HCT116 (cell line): Measurements from ENCODE around the gene SLC2A13. TPM values are rescaled to one million over a fixed set of nuclear protein-coding genes. Genes with fewer than 3 reads are reported as not detected.

Source experiments
- ATAC-seq: fragments of 200-7000 bp; cut with Tn5 transposase; 2 replicates; pipeline ENCODE4 v1.9.1; 2020; ENCODE audit warnings: mild to moderate bottlenecking, moderate library complexity
- BruUV-seq: library from RNA; stranded (reverse); fragments of 400-500 nt; replicated peaks from 2 replicates; lab custom pipeline; 2021; lab: Mats Ljungman, UMichigan
- CTCF ChIA-PET: fragments of 300-600 bp; sonication (Branson Sonifier 250); formaldehyde crosslinking; loops from one replicate; lab custom pipeline; 2021; ENCODE audit warnings: antibody characterized with exemption; lab: Charles Lee
- POLR2A ChIA-PET: fragments of 300-600, 350-600 bp; sonication (Branson Sonifier 250); formaldehyde crosslinking; loops from one replicate; lab custom pipeline; 2021; ENCODE audit warnings: antibody characterized with exemption; lab: Charles Lee
- RAD21 ChIA-PET, 2 experiments: fragments of 300-600 bp; sonication (Branson Sonifier 250); formaldehyde crosslinking; loops; one replicate each; lab custom pipeline; 2023; ENCODE audit warnings: low total read pairs in 2 of 2; ENCODE audit not compliant: uncharacterized antibody in 2 of 2, unreplicated experiment in 2 of 2, low non-redundant PET in 1 of 2; lab: Charles Lee
- DNase-seq: peaks from one replicate; pipeline ENCODE4 v3.0.0-alpha.2; 2010; ENCODE audit warnings: low read depth, low spot score
- H2AFZ ChIP-seq: fragments of 200-600 bp; shearing (Covaris generic), sonication (generic); 2 replicates; pipeline ENCODE4 v1.6.1; 2017; ENCODE audit warnings: low read depth, mixed run types, mixed read lengths, antibody characterized with exemption, low read length; ENCODE audit not compliant: poor library complexity, severe bottlenecking
- H3K27ac ChIP-seq: 2 replicates; pipeline ENCODE4 v1.5.1; 2012; ENCODE audit warnings: low read depth, low read length
- H3K27me3 ChIP-seq: fragments of 200-600 bp; sonication (generic); 2 replicates; pipeline ENCODE4 v1.6.1; 2016; ENCODE audit warnings: mixed run types, low read length, mixed read lengths; ENCODE audit not compliant: insufficient read depth
- H3K36me3 ChIP-seq, 2 experiments: fragments of 200-500 bp in 1 of 2; fragments of 200-600 bp in 1 of 2; sonication (Bioruptor generic) in 1 of 2; sonication (generic) in 1 of 2; 2 replicates each; pipeline versions ENCODE4 v1.5.1 to v1.6.1; 2014 to 2016; ENCODE audit warnings: low read length in 2 of 2, inconsistent platforms in 1 of 2, mixed read lengths in 1 of 2, mixed run types in 1 of 2; ENCODE audit not compliant: insufficient read depth in 2 of 2, control insufficient read depth in 1 of 2
- H3K4me1 ChIP-seq, 2 experiments: fragments of 200-600 bp in 1 of 2; sonication (generic) in 1 of 2; 2 replicates each; pipeline versions ENCODE4 v1.5.1 to v1.6.1; 2012 to 2017; ENCODE audit warnings: low read length in 2 of 2, inconsistent platforms in 1 of 2, mild to moderate bottlenecking in 1 of 2, mixed read lengths in 1 of 2, mixed run types in 1 of 2, moderate library complexity in 1 of 2; ENCODE audit not compliant: insufficient read depth in 2 of 2, control insufficient read depth in 1 of 2
- H3K4me2 ChIP-seq: fragments of 200-600 bp; sonication (generic); 2 replicates; pipeline ENCODE4 v1.6.1; 2017; ENCODE audit warnings: mixed run types, low read length, mixed read lengths
- H3K4me3 ChIP-seq, 2 experiments: fragments of 200-600 bp in 1 of 2; sonication (generic) in 1 of 2; replicated peaks in 1 of 2; 2 replicates each; pipeline ENCODE4 v1.5.1; 2011 to 2016; ENCODE audit warnings: low read length in 2 of 2, control low read depth in 1 of 2, low read depth in 1 of 2, mild to moderate bottlenecking in 1 of 2, mixed read lengths in 1 of 2, mixed run types in 1 of 2
- H3K79me2 ChIP-seq: fragments of 200-600 bp; sonication (generic); 2 replicates; pipeline ENCODE4 v1.6.1; 2017; ENCODE audit warnings: mild to moderate bottlenecking, mixed run types, low read length, moderate library complexity, mixed read lengths; ENCODE audit not compliant: insufficient read depth
- H3K9ac ChIP-seq: fragments of 200-600 bp; sonication (generic); 2 replicates; pipeline ENCODE4 v1.6.1; 2016; ENCODE audit warnings: low read length, mixed read lengths
- H3K9me2 ChIP-seq: fragments of 200-600 bp; sonication (generic), shearing (Covaris generic); 2 replicates; pipeline ENCODE4 v1.6.1; 2017; ENCODE audit warnings: mixed run types, mild to moderate bottlenecking, moderate library complexity; ENCODE audit not compliant: insufficient read depth
- H3K9me3 ChIP-seq, 2 experiments: fragments of 200-500 bp in 1 of 2; fragments of 200-600 bp in 1 of 2; sonication (Bioruptor generic) in 1 of 2; sonication (generic) in 1 of 2; 2 replicates each; pipeline ENCODE4 v1.6.1; 2014 to 2017; ENCODE audit warnings: low read length in 2 of 2, mixed read lengths in 2 of 2, inconsistent platforms in 1 of 2, low read depth in 1 of 2, mild to moderate bottlenecking in 1 of 2, mixed run types in 1 of 2, moderate library complexity in 1 of 2; ENCODE audit not compliant: control insufficient read depth in 1 of 2, insufficient read depth in 1 of 2
- H4K20me1 ChIP-seq: fragments of 200-600 bp; sonication (generic), shearing (Covaris generic); 2 replicates; pipeline ENCODE4 v1.6.1; 2017; ENCODE audit warnings: mixed run types, mild to moderate bottlenecking, moderate library complexity; ENCODE audit not compliant: insufficient read depth
- CBX3 ChIP-seq: IDR thresholded peaks from 2 replicates; pipeline ENCODE4 v1.6.1; 2012; ENCODE audit warnings: low read depth
- CEBPB ChIP-seq: IDR thresholded peaks from 2 replicates; pipeline ENCODE4 v1.6.1; 2012; ENCODE audit warnings: low read depth
- EGR1 ChIP-seq: IDR thresholded peaks from 2 replicates; pipeline ENCODE4 v1.6.1; 2012; ENCODE audit warnings: low read depth
- ELF1 ChIP-seq: IDR thresholded peaks from 2 replicates; pipeline ENCODE4 v1.6.1; 2012; ENCODE audit warnings: low read depth, borderline replicate concordance
- EZH2 ChIP-seq: fragments of 200-600 bp; sonication (generic); IDR thresholded peaks from 2 replicates; pipeline ENCODE4 v1.6.1; 2017; ENCODE audit warnings: antibody characterized with exemption, mixed run types
- EZH2phosphoT487 ChIP-seq: fragments of 200-600 bp; IDR thresholded peaks from 2 replicates; pipeline ENCODE4 v1.6.1; 2018; ENCODE audit warnings: antibody characterized with exemption, borderline replicate concordance
- JUND ChIP-seq: IDR thresholded peaks from 2 replicates; pipeline ENCODE4 v1.6.1; 2012
- POLR2AphosphoS5 ChIP-seq: IDR thresholded peaks from 2 replicates; pipeline ENCODE4 v1.6.1; 2011; ENCODE audit warnings: mild to moderate bottlenecking, low read depth, low read length, moderate library complexity
- RAD21 ChIP-seq: IDR thresholded peaks from 2 replicates; pipeline ENCODE4 v1.6.1; 2012; ENCODE audit warnings: low read depth, mild to moderate bottlenecking
- SIN3A ChIP-seq: IDR thresholded peaks from 2 replicates; pipeline ENCODE4 v1.6.1; 2012; ENCODE audit warnings: low read depth
- SP1 ChIP-seq: IDR thresholded peaks from 2 replicates; pipeline ENCODE4 v1.6.1; 2012; ENCODE audit warnings: low read depth
- SRF ChIP-seq: IDR thresholded peaks from 2 replicates; pipeline ENCODE4 v1.6.1; 2012; ENCODE audit warnings: low read depth
- TCF7L2 ChIP-seq: IDR thresholded peaks from 2 replicates; pipeline ENCODE4 v1.7.0; 2011; ENCODE audit warnings: borderline replicate concordance, inconsistent platforms; ENCODE audit not compliant: insufficient read depth, insufficient read length; ENCODE audit errors: extremely low read depth
- YY1 ChIP-seq: IDR thresholded peaks from 2 replicates; pipeline ENCODE4 v1.6.1; 2011; ENCODE audit warnings: low read length, low read depth, moderate library complexity, mild to moderate bottlenecking; ENCODE audit not compliant: insufficient replicate concordance; ENCODE audit errors: extremely low read depth
- ZNF274 ChIP-seq: fragments of 200-500 bp; sonication (Bioruptor generic); IDR thresholded peaks from 2 replicates; pipeline ENCODE4 v1.6.1; 2014; ENCODE audit warnings: mild to moderate bottlenecking, low read depth, low read length, inconsistent platforms
- intact Hi-C: fragments of 100-400 bp; cut with micrococcal nuclease; formaldehyde crosslinking; loops from 2 replicates; pipeline ENCODE4 v1.10.0; 2022
- total RNA-seq: library from RNA; stranded (reverse); gene quantifications from one replicate; pipeline ENCODE4 v1.2.1, GENCODE V29; 2021; ENCODE audit not compliant: unreplicated experiment
- TF ChIP-seq, protein P1 (sequence below), 3 experiments: fragments of 200-600 bp in 1 of 3; sonication (generic) in 1 of 3; IDR thresholded peaks in 2 of 3; conservative IDR thresholded peaks in 1 of 3; 2 replicates each; pipeline ENCODE4 v1.5.1; 2012 to 2017; ENCODE audit warnings: low read depth in 2 of 3, low read length in 2 of 3, antibody characterized with exemption in 1 of 3, borderline replicate concordance in 1 of 3, control low read depth in 1 of 3, mild to moderate bottlenecking in 1 of 3, mixed read lengths in 1 of 3, mixed run types in 1 of 3, moderate library complexity in 1 of 3; ENCODE audit not compliant: insufficient read depth in 1 of 3
- TF ChIP-seq, protein P2 (sequence below): IDR thresholded peaks from 2 replicates; pipeline ENCODE4 v1.6.1; 2012
- TF ChIP-seq, protein P3 (sequence below): IDR thresholded peaks from 2 replicates; pipeline ENCODE4 v1.6.1; 2012; ENCODE audit warnings: low read depth
- TF ChIP-seq, protein P4 (sequence below): IDR thresholded peaks from 2 replicates; pipeline ENCODE4 v1.6.1; 2012

SLC2A13 gene
- total RNA-seq, 1 experiment from 2014 or later, result 6.8 TPM

- TF ChIP-seq RAD21 (no peak), SP1 (no peak), EZH2phosphoT487 (no peak), EZH2 (no peak), ELF1 (no peak), CEBPB (no peak), CBX3 (no peak), SIN3A (no peak), TCF7L2 (no peak), POLR2AphosphoS5 (no peak), SRF (no peak), YY1 (no peak), EGR1 (no peak), ZNF274 (no peak), JUND (no peak)
- TF ChIP-seq, protein P1, sequence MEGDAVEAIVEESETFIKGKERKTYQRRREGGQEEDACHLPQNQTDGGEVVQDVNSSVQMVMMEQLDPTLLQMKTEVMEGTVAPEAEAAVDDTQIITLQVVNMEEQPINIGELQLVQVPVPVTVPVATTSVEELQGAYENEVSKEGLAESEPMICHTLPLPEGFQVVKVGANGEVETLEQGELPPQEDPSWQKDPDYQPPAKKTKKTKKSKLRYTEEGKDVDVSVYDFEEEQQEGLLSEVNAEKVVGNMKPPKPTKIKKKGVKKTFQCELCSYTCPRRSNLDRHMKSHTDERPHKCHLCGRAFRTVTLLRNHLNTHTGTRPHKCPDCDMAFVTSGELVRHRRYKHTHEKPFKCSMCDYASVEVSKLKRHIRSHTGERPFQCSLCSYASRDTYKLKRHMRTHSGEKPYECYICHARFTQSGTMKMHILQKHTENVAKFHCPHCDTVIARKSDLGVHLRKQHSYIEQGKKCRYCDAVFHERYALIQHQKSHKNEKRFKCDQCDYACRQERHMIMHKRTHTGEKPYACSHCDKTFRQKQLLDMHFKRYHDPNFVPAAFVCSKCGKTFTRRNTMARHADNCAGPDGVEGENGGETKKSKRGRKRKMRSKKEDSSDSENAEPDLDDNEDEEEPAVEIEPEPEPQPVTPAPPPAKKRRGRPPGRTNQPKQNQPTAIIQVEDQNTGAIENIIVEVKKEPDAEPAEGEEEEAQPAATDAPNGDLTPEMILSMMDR (IDR thresholded peaks at IDR 0.05 in 2 of 3, conservative IDR thresholded peaks at IDR 0.05 in 1 of 3; ENCODE audit: borderline replicate concordance in 1 of 3, insufficient read depth in 1 of 3, low read depth in 2 of 3, low read length in 2 of 3), result no peak
- TF ChIP-seq, protein P2, sequence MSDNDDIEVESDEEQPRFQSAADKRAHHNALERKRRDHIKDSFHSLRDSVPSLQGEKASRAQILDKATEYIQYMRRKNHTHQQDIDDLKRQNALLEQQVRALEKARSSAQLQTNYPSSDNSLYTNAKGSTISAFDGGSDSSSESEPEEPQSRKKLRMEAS, result no peak
- TF ChIP-seq, protein P3, sequence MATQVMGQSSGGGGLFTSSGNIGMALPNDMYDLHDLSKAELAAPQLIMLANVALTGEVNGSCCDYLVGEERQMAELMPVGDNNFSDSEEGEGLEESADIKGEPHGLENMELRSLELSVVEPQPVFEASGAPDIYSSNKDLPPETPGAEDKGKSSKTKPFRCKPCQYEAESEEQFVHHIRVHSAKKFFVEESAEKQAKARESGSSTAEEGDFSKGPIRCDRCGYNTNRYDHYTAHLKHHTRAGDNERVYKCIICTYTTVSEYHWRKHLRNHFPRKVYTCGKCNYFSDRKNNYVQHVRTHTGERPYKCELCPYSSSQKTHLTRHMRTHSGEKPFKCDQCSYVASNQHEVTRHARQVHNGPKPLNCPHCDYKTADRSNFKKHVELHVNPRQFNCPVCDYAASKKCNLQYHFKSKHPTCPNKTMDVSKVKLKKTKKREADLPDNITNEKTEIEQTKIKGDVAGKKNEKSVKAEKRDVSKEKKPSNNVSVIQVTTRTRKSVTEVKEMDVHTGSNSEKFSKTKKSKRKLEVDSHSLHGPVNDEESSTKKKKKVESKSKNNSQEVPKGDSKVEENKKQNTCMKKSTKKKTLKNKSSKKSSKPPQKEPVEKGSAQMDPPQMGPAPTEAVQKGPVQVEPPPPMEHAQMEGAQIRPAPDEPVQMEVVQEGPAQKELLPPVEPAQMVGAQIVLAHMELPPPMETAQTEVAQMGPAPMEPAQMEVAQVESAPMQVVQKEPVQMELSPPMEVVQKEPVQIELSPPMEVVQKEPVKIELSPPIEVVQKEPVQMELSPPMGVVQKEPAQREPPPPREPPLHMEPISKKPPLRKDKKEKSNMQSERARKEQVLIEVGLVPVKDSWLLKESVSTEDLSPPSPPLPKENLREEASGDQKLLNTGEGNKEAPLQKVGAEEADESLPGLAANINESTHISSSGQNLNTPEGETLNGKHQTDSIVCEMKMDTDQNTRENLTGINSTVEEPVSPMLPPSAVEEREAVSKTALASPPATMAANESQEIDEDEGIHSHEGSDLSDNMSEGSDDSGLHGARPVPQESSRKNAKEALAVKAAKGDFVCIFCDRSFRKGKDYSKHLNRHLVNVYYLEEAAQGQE, result no peak
- TF ChIP-seq, protein P4, sequence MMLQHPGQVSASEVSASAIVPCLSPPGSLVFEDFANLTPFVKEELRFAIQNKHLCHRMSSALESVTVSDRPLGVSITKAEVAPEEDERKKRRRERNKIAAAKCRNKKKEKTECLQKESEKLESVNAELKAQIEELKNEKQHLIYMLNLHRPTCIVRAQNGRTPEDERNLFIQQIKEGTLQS, result no peak
- H3K36me3 ChIP-seq, result no peaks in the 10 kb centered on the region
- H3K27ac ChIP-seq, result no peak overlapping the region
- H3K4me3 ChIP-seq, result no peak overlapping the region
- DNase-seq (no peak), ATAC-seq (no peak)
- no peak overlapping the region for H3K4me2 ChIP-seq
- intact Hi-C loops, result no loop called here
- H3K9me2 ChIP-seq, result no peaks in the 10 kb centered on the region
- BruUV-seq, result no TSS peak
- RAD21 ChIA-PET, result no interaction called here
- no peak overlapping the region for H2AFZ ChIP-seq
- H3K27me3 ChIP-seq, result no peaks in the 10 kb centered on the region
- CTCF ChIA-PET, result no interaction called here
- POLR2A ChIA-PET, result no interaction called here
- no peaks in the 10 kb centered on the region for H4K20me1 ChIP-seq
- peaks cover 11 to 12% of the 10 kb centered on the region in 2 experiments; a peak in 3 of 4 replicates for H3K4me1 ChIP-seq
- no peak overlapping the region for H3K9ac ChIP-seq
- no peaks in the 10 kb centered on the region for H3K9me3 ChIP-seq
- H3K79me2 ChIP-seq, result no peaks in the 10 kb centered on the region
Measured at GRCh38 chr12:39906237-39906636, 199.6 kb downstream of the SLC2A13 start.
